Erythroblast (primary cell): Measurements from ENCODE around the gene IRX3.

ENCODE experiments used
- DNase-seq, 2 experiments: peaks; one replicate each; lab custom pipeline; 2025; lab: John Stamatoyannopoulos, UW
- GATA1 ChIP-seq: IDR thresholded peaks from 2 replicates; pipeline ENCODE4 v1.6.1; 2011; ENCODE audit warnings: low read depth, mild to moderate bottlenecking, control low read depth, low read length, moderate library complexity
- POLR2A ChIP-seq: IDR thresholded peaks from 2 replicates; pipeline ENCODE4 v1.6.1; 2011; ENCODE audit warnings: mild to moderate bottlenecking, low read length

IRX3 gene

DNA sequence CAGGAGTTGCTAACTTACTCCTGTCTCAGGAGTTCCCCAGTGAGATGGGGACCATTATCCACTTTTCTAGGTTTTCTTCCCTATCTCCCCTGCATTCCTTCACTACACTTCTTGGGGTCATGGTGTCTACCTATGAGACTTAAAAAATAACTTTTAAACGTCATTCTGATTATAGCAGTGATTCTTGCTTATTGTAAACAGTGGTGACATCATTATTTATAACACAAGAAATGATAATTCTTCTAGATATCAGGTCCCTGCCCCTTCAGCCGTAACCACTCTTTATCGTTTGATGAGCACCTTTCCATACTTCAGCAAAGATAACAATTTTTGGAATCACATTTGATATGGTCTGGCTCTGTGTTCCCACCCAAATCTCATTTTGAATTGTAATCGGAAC lies 27.2 kb upstream of the IRX3 start:
- TF ChIP-seq GATA1 (no peak), POLR2A (no peak)
- DNase-seq = no peak

- no peak for DNase-seq
- no peak for TF ChIP-seq GATA1
- no peak for TF ChIP-seq POLR2A
These were observed 26.0 kb upstream of the IRX3 start for GRCh38 chr16:54312502-54312991.

DNA sequence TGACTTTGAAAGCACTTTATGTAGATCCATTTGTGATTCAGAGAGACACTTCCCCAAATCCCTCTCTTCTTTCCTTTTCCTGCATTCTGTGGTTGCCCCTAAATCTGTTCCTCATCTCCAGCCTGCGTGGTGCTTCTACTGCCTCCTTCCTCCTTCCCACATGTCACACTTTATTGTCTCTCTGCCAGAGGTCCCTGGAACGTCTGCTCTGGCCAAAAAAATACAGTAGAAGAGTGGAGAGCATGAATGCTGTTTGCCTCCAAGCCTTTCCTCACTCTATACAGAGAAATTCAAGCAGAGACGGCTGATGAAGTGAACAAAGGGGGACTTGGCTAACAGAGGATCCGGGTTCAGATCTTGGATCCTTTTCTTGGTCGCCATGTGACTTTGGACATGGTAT lies 22.8 kb upstream of the IRX3 start:
- no peak for DNase-seq
- no peak for TF ChIP-seq GATA1
- no peak for TF ChIP-seq POLR2A

DNA sequence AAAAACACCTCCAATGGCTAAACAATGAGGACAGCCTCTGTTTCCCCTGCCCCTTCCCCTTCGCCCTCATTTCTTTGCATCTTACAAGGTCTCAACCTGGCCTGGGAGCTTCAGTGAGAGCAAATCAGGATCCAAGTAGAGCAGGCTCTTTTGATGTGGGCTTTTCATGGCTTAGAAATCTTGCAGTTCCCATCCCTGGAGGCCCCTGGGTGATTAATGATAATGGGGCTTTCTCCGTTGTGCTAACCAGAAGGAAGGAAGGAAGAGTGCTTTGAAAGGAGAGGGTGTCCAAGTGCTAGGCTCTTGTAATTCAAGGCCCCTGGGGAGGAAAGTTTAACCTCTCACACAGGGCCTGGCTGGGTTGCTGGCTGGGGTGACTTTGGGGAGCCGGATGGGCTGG lies 18.5 kb upstream of the IRX3 start:
- DNase-seq = no peak
- TF ChIP-seq GATA1 (no peak), POLR2A (no peak)

GRCh38 chr16:54303613-54304012 lies 17.0 kb upstream of the IRX3 start:
- TF ChIP-seq GATA1 = no peak
- no peak for TF ChIP-seq POLR2A
- DNase-seq = no peak

- DNase-seq = no peak
- no peak for TF ChIP-seq POLR2A
These were observed 10.6 kb upstream of the IRX3 start for GRCh38 chr16:54297154-54297553.

DNA sequence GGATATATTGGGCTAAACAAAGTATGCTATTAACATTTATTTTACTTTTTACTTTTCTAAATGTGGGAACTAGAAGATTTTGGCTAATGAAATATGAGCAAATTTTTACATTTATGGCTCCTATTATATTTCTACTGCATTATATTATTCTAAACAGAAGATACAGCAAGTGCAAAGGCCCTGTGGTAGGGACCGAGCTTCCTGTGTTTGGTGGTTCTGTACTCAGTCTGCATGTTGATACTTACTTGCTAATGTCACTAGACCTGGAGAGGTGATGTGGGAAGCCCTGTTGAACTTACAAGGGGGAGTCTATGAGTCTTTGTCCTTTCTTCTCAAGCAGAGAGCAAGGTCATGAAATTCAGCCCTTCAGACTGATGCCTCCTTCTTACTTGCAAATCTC lies 10.0 kb upstream of the IRX3 start:
- TF ChIP-seq POLR2A (no peak), GATA1 (no peak)

GRCh38 chr16:54291656-54292487 lies 5.3 kb upstream of the IRX3 start:
- no peak for DNase-seq
- no peak for TF ChIP-seq GATA1
- no peak for TF ChIP-seq POLR2A

More for the DNA sequence above, 10.0 kb upstream of the IRX3 start:
- no peak for DNase-seq

DNA sequence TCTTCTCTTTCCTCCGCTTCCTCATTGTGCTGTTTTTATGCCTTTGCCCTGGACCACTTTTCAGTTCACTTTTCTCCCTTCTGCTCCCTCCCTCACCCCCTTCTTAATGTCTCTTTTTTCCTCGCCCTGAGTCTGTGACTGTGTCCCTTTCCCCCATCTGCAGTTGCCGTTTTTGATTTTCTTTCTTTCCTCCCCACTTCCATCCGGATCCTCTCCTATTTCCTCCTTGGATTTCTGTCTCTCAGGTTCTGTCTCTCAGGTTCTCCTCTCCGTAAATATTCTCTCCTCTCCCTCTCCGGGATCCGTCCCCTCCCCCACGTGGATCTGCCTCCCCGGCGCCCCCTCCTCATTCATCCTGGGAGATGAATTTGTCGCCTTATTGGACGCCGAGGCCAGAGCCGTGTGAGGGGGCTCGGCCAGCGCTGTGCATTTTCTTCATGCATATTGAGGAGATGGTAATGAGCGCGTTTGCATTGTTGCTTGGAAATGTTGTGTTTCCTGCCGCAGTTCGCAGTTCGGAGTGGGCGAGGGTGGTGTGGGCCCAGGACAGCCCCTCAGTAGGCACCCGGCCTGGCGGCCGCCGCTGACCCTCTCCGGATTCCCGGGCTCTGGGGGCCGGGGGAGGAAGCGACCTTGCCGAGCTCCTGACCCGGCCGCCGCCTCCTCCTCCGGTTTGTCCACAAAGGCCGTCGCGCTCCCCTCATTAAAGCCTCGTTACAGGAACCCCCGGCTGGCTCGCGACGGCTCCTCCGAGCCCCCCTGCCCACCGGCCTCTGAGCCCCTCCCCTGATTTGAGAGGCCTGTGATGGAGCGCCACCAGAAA lies 4.5 kb upstream of the IRX3 start:
- no peak for TF ChIP-seq POLR2A
- TF ChIP-seq GATA1 = no peak
- no peak for DNase-seq

GRCh38 chr16:54289945-54290832 lies 3.6 kb upstream of the IRX3 start:
- TF ChIP-seq GATA1 = no peak
- no peak for TF ChIP-seq POLR2A
- DNase-seq = no peak

DNA sequence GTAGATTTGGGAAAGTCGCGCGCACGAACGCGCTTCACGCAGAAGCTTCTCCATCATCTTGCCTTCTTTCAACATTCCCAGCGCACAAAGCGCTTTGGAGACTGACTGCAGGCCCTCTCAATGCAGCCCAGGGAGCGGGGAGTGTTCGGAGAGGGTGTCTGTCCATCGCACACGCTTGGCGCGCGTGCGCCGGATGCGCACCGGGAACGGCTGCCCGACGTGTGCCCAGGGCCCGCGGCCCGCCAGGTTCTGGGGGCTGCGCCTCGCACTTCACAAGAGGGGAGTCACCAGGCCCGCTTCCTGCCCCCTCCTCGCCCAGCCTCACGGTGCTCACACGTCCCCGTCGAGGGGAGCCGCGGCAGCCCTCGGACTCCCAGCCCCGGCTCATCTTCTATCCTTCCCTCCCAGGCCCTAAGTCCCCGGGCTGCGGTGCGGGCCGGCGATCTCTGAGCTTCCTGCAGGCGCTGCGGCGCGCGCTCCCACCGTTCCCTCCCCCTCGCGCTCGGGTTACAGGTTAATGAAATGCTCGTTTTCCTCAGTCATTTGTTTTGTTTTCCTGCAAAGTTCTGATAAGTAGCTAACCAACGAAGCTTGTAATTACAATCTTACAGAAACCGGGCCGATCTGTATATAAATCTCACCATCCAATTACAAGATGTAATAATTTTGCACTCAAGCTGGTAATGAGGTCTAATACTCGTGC lies 2.8 kb upstream of the IRX3 start:
- no peak for DNase-seq
- TF ChIP-seq GATA1 (no peak), POLR2A (no peak)

GRCh38 chr16:54288835-54289241 lies 2.3 kb upstream of the IRX3 start:
- TF ChIP-seq POLR2A (no peak), GATA1 (no peak)
- DNase-seq = no peak

DNA sequence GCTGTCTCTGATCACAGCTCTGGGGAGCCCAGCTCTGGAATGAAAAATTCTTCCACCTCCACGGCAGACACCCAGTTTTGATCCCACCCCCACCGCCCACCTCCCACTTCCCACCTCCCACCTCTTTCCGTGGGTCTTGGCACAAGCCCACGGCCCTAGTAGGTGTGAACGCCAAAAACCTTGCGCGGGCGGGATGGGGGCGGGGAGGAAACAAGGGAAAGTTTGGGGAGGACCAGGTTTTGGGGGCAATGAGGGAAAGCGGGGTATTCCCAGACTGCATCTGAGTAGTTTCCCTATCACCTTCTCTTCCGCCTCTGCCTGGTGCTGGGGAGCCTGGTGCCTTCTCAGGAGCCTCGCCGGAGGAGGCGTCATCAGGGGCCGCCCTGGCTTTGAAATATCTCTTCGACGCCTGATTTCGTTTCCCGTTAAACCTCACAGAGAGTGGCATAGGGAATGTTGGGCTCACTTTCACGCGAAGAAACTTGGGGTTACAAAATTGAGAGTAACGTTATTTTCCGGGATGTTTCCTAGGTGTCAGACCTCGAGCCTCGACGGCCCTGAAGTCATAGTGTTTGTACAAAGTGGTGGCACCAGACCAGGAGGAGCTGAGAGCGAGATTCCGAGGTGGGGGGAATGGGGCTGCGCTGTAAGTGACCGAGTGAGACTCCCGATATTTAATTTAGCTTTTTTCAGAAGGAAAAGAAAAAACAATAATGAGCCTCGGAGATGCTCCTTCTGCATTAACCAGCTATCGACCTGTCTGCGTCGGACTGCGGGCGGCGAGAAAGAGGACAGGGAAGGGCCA lies 1.6 kb upstream of the IRX3 start:
- no peak for DNase-seq
- no peak for TF ChIP-seq POLR2A
- no peak for TF ChIP-seq GATA1
